ENCODE results near the gene PADI2.

PADI2 gene

DNA sequence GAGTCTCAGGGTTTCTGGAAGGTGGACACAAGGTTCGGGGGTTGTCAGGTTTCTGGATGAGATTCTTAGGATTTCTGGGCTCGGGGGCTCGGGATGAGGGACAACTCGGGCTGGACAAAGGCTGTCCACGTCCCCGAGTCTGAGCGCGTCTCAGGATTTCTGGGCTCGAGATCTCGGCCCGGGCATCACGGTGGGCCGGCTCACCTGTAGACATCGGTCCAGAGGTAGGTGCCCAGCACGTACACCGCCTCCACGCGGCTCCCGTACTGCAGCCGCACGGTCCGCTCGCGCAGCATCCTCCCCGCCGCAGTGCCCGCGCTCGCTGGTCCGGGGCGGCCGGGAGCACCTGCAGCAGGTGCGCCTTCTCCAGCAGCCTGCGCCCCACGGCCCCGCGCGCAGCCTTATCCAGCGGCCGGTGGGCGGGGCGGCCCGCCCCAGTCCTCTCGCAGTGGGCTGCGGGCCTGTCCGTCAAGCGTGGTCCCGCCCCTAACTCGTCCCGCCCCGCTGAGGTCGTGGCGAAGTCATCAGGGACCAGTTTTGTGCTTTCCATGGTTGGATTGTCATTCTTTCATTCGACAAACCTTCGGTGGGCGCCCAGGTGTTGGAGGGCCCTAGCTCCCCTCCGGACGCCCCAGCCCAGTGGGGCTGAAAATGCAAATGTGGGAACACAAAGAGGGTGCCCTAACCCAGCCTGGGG is at the start of gene PADI2:
TSS of gene PADI2 (minus strand) at position 376 of the 697 bp plus-strand sequence. CDS start at position 296, 80 bp downstream.
- Mint-ChIP-seq H3K36me3 (ENCODE audit: low read depth) (no peaks in the 10 kb centered on the region), H3K27me3 (ENCODE audit: low read depth) (peaks cover 46% of the 10 kb centered on the region), H3K27ac (no peak within 1 kb of the TSS), H3K9me3 (no peaks in the 10 kb centered on the region), H3K4me3 (peak within 1 kb of the TSS; percentile 10), H3K4me1 (ENCODE audit: low read depth) (no peaks in the 10 kb centered on the region)

DNA sequence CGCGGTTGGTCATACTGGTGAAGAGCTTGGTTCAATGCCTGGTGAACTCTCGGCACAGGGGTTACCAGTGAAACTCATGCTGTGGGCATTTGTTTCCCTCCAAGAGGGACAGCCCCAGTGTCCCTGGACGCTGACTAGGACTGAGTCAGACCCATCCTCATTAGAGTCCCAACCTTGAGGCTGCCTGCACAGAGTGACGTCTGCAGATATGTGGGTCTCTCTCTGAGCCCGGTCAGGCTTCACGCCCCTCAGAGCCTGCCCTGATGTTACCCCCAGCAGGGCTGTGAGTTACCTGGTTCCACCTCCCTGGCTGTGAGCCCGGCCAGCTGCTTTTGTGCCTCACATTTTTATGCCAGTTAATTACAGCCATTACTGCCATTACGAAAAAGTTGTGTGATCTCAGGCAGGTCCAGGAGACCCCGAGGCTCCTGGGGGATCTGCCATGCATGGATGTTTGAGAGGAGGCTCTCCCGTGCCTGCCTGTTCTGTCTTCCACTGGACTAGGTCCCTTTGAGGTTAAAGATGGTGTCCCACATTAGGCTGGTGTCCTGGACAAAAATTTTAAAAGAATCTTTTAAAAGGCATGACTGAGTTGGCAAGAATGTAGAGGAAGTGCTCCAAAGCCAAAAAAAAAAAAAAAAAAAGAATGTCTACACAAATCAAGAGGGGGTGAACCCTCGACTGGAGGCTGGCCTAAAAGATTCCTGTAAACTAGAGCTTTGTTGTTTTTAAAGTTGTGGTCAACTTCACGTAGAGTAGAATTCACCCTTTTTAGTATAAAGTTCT is 49.0 kb upstream of the PADI2 start:
- Mint-ChIP-seq H3K27me3 (ENCODE audit: low read depth) (peaks cover 4% of the 10 kb centered on the region), H3K4me1 (ENCODE audit: low read depth) (no peaks in the 10 kb centered on the region), H3K36me3 (ENCODE audit: low read depth) (no peaks in the 10 kb centered on the region), H3K4me3 (no peak overlapping the region), H3K9me3 (no peaks in the 10 kb centered on the region), H3K27ac (no peak overlapping the region)

DNA sequence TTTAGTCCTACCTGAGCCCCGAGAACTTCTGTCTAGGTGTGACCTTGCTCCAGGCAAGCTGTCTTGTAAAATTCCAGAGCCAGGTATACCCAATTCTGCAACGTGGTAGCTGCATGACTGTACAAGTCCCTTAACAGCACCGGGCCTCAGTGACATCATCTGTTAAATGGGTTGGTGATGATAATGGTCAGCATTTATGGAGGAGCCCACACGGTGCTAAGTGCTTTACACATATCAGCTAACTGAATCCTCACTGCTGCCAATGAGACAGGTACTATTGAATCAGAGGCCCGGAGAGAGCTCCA is 48.5 kb upstream of the PADI2 start:
- no peak overlapping the region for H3K27ac Mint-ChIP-seq
- no peaks in the 10 kb centered on the region for H3K4me1 Mint-ChIP-seq (ENCODE audit: low read depth)
- H3K4me3 Mint-ChIP-seq: no peak overlapping the region
- H3K27me3 Mint-ChIP-seq (ENCODE audit: low read depth): no peaks in the 10 kb centered on the region
- no peaks in the 10 kb centered on the region for H3K36me3 Mint-ChIP-seq (ENCODE audit: low read depth)
- no peaks in the 10 kb centered on the region for H3K9me3 Mint-ChIP-seq

DNA sequence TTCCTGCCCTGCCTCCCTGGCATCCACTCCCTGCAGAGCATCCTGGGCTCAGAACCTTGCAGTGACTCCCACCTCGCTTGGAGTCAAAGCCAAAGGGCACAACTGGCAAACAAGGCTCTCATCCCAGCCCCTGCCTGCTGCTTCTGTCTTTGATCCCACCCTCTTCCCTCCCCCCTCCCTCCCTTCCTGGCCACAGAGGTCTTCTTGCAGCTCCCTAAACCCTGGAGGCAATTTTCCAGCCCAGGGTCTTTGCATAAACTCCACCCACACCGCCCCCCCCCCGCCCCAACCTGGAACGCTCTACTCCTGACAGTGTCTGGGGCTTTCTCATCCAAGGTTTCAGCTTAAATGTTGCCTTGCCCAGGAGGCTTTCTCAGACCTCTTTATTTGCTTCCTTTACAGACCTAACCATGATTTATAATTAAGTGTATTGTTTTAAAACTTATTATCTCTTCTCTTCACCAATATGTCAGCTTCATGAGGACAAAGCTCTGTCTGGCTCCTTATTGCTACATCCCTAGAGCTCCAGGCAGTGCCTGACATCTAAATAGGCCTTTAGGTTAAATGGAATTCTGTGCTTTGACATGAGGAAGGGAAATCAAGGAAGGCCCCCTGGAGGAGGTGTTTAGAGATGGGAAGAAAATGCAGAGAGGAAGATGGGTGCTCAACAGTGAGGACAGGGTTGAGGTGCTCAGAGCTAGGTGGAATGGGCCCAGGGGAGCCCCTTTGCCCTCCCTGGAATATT is 48.0 kb upstream of the PADI2 start:
- H3K9me3 Mint-ChIP-seq: no peaks in the 10 kb centered on the region
- H3K4me1 Mint-ChIP-seq (ENCODE audit: low read depth): no peaks in the 10 kb centered on the region
- H3K27ac Mint-ChIP-seq: no peak overlapping the region
- no peaks in the 10 kb centered on the region for H3K36me3 Mint-ChIP-seq (ENCODE audit: low read depth)
- no peak overlapping the region for H3K4me3 Mint-ChIP-seq
- no peaks in the 10 kb centered on the region for H3K27me3 Mint-ChIP-seq (ENCODE audit: low read depth)

DNA sequence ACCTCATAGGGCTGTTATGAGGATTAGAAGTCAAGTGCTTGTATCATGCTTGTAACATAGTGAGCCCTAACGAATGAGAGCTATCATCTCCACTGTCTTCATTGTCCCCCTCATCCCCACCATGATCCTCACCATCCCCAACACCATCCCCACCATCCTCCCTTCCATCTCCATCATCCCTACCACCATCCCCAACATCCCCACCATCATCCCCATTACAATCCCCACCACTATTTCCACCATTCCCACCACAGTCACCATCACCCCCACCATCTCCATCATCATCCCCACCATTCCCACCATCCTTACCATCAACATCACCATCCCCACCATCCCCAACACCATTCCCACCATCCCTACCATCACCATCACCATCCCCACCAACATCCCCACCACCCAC is 46.6 kb upstream of the PADI2 start:
- no peak overlapping the region for H3K4me3 Mint-ChIP-seq
- H3K4me1 Mint-ChIP-seq (ENCODE audit: low read depth): peaks cover 2% of the 10 kb centered on the region
- H3K27me3 Mint-ChIP-seq (ENCODE audit: low read depth): no peaks in the 10 kb centered on the region
- peaks cover 3% of the 10 kb centered on the region for H3K9me3 Mint-ChIP-seq
- H3K36me3 Mint-ChIP-seq (ENCODE audit: low read depth): peaks cover 2% of the 10 kb centered on the region
- no peak overlapping the region for H3K27ac Mint-ChIP-seq

DNA sequence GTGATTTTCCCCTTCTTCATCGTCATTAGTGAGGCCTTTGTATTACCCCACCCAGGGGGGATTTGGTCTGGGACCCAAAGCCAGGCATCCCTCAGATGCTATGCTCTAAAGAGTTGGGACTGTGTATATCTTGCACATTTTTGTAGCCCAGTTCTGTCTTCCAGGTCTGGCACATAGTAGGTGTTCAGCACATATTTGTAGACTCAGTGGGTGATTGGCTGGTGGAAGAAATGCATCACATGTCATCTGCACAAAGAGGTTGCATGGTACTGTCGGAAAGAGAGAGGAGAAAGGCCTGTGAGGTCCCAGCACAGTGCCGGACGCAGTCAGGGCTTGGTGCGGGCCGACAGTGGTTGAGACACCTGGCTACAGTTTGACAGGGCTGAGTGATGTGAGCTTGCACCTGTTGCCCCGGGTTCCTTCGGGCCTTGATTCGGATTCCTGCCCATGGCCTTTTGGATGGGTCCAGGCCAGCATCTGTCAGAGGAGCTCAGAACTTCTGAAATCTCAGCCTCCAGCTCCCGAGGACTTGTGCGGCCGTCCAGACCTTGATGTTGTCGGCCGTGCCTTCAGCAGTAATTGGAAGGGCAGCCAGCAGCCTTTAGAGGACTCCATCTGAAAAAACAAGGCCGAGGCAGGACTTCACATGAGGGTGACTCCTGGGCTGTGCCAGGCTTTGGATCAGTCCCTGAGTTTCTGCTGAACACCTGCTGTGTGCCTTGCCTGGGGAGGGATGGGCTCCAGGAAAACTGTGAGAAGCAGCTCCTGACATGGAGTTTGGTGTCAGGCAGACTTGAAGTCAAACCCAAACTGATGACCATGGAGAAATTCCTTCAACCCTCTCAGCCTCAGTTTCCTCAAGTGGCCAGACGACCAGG is 44.8 kb upstream of the PADI2 start:
- peaks cover 3% of the 10 kb centered on the region for H3K9me3 Mint-ChIP-seq
- peaks cover 2% of the 10 kb centered on the region for H3K36me3 Mint-ChIP-seq (ENCODE audit: low read depth)
- H3K4me3 Mint-ChIP-seq: no peak overlapping the region
- H3K4me1 Mint-ChIP-seq (ENCODE audit: low read depth): peaks cover 2% of the 10 kb centered on the region
- H3K27me3 Mint-ChIP-seq (ENCODE audit: low read depth): no peaks in the 10 kb centered on the region
- no peak overlapping the region for H3K27ac Mint-ChIP-seq

DNA sequence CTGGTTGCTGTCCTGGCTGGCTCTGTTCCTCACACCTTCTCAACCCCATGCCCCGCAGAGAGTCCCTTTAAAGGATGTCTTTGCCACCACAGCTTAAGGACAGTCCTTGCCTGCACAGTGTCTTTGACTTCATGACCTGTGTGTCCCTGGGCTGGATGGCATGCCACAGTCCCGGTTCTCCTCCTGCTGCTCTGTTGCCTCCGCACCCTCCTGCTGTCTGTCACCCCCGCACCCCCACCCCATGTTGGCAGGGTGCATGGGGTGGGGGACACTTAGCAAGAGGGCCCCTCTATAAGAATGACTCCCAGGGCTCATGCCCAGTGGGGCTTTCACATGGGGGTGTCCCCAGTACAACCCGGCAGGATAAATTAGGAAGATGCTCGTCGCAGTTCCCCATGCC is 44.1 kb upstream of the PADI2 start:
- H3K27me3 Mint-ChIP-seq (ENCODE audit: low read depth): no peaks in the 10 kb centered on the region
- H3K27ac Mint-ChIP-seq: no peak overlapping the region
- H3K4me1 Mint-ChIP-seq (ENCODE audit: low read depth): peaks cover 2% of the 10 kb centered on the region
- no peak overlapping the region for H3K4me3 Mint-ChIP-seq
- peaks cover 2% of the 10 kb centered on the region for H3K36me3 Mint-ChIP-seq (ENCODE audit: low read depth)
- peaks cover 3% of the 10 kb centered on the region for H3K9me3 Mint-ChIP-seq

DNA sequence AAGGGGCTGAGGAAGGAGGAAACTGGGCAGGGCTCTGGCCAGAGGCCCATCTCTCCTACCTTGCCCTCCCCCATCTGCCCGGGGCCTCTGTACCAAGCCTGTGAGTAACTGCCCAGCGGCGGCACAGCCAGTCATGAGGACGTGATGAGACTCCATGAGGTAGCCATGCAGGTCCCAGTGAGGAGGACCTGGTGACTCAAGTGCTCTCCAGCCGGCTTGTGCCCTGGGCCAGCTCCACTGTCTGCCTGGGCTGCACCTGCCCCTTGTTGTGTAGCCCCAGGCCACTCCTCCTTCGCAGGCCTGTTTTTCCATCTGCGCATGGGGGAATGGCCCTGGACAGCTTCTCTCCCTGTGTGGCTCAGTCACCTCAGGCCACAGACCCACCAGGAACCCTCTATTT is 43.7 kb upstream of the PADI2 start:
- H3K36me3 Mint-ChIP-seq (ENCODE audit: low read depth): peaks cover 2% of the 10 kb centered on the region
- no peak overlapping the region for H3K27ac Mint-ChIP-seq
- peaks cover 2% of the 10 kb centered on the region for H3K4me1 Mint-ChIP-seq (ENCODE audit: low read depth)
- no peaks in the 10 kb centered on the region for H3K27me3 Mint-ChIP-seq (ENCODE audit: low read depth)
- no peak overlapping the region for H3K4me3 Mint-ChIP-seq
- H3K9me3 Mint-ChIP-seq: peaks cover 3% of the 10 kb centered on the region

DNA sequence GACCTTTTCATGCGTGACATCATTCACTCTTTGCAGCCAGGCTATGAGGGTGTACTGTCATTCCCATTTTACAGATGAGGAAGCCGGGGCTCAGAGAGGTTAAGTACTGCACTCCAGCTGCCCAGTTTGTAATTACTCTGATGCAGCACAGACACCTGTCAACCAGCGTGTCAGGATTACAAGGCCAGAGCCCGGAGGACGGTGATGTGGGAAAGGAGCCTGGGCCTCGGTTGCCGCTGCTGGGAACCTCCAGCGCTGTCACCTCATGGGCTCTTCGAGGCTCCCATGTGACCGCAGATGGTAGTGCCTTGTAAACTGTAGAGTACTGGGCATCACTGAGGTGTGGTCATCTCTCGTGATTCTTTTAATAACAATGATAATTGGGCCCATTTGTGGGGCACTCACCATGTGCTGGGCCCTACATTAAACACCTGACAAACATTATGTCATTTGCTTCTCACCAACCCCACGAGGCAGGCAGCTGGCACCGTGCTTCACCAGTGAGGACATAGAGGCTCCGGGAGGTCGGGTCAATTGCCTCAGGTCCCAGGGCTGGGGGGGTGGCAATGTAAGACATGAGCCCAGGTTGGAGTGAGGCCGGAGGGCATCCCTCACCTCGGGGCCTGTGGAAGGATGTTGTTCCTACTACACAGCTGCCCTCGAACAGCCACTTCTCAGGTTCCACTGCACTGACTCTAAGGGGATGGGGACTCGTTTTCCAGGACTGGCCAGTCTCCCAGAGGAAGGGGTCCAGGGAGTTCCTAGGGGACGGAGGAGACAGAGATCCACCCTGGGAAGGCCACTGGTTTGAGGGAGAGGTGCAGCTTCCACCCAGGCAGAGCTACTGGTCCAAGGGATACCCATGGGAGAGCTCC is 42.9 kb upstream of the PADI2 start:
- Mint-ChIP-seq H3K36me3 (ENCODE audit: low read depth) (peaks cover 2% of the 10 kb centered on the region), H3K9me3 (peaks cover 3% of the 10 kb centered on the region), H3K27ac (no peak overlapping the region), H3K4me3 (no peak overlapping the region), H3K4me1 (ENCODE audit: low read depth) (peaks cover 2% of the 10 kb centered on the region), H3K27me3 (ENCODE audit: low read depth) (peaks cover 3% of the 10 kb centered on the region)

DNA sequence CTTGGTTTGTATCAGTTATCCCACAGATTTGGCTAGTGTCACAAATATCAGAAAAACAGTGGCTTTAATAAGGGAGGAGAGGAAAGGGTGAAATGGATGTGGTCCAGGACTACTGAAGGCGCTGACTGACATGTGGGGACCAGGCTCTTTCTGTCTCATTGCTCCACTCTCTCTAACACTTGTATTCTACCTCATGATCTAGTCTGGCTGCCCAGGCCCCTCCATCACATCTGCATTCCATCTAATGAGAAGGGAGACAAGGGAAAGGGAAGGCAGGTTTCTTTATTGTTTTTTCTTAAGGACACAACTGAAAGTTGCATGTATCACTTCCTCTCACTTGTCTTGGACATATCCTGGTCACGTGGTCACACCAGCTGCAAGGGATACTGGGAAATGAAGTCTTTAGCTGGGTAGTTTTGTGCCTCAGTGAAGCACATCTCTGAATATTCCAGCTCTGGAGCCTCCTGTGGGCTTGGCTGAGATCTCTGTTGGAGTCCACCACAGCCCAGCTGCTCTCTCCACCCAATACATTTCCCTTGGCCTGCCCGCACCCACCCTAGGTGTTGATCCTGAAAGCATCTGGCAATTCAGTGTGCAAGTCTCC is 42.0 kb upstream of the PADI2 start:
- Mint-ChIP-seq H3K27me3 (ENCODE audit: low read depth) (peaks cover 3% of the 10 kb centered on the region), H3K4me1 (ENCODE audit: low read depth) (peaks cover 2% of the 10 kb centered on the region), H3K9me3 (peaks cover 8% of the 10 kb centered on the region), H3K4me3 (no peak overlapping the region), H3K36me3 (ENCODE audit: low read depth) (peaks cover 2% of the 10 kb centered on the region), H3K27ac (no peak overlapping the region)

DNA sequence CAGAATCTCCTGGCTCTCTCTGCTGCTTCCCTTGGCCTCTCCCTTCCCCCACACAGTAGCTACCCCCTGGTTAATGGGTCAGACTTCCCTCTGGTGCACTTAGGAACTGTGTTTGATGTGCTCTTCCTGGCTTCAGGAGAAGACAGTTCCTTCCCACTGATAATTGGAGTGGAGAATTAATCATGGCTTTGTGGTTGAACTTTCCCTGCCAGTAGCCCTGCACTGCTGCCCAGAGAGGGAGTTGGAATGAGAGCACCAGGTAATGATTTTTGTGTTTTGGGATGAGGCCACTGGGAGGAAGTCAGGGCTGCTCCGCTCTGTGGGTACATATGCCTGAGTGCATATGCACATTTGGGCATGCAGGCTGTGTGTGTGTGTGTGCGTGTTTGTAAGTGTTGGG is 39.7 kb upstream of the PADI2 start:
- H3K4me3 Mint-ChIP-seq: no peak overlapping the region
- peaks cover 2% of the 10 kb centered on the region for H3K36me3 Mint-ChIP-seq (ENCODE audit: low read depth)
- H3K9me3 Mint-ChIP-seq: peaks cover 27% of the 10 kb centered on the region
- H3K27ac Mint-ChIP-seq: no peak overlapping the region
- peaks cover 3% of the 10 kb centered on the region for H3K27me3 Mint-ChIP-seq (ENCODE audit: low read depth)
- H3K4me1 Mint-ChIP-seq (ENCODE audit: low read depth): peaks cover 2% of the 10 kb centered on the region

DNA sequence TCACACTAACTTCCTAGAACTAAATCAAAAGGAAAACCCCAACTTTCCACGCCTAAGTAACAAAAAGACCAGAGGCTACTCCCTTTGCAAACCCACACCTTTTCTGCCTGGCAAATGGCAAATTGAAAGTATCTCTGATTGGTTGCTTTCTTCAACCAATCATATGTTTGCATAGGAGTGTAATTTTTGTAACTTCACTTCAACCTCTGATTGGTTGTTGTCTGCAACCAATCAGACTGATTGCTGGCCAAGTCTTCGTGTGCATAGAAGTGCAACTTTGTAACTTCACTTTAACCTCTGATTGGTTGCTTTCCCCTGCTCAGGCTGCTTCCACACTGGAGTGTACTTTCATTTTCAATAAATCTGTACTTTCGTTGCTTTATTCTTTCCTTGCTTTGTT is 36.9 kb upstream of the PADI2 start:
- H3K4me3 Mint-ChIP-seq: no peak overlapping the region
- no peak overlapping the region for H3K27ac Mint-ChIP-seq
- peaks cover under 1% of the 10 kb centered on the region for H3K4me1 Mint-ChIP-seq (ENCODE audit: low read depth)
- no peaks in the 10 kb centered on the region for H3K36me3 Mint-ChIP-seq (ENCODE audit: low read depth)
- peaks cover 37% of the 10 kb centered on the region for H3K9me3 Mint-ChIP-seq
- peaks cover 12% of the 10 kb centered on the region for H3K27me3 Mint-ChIP-seq (ENCODE audit: low read depth)

DNA sequence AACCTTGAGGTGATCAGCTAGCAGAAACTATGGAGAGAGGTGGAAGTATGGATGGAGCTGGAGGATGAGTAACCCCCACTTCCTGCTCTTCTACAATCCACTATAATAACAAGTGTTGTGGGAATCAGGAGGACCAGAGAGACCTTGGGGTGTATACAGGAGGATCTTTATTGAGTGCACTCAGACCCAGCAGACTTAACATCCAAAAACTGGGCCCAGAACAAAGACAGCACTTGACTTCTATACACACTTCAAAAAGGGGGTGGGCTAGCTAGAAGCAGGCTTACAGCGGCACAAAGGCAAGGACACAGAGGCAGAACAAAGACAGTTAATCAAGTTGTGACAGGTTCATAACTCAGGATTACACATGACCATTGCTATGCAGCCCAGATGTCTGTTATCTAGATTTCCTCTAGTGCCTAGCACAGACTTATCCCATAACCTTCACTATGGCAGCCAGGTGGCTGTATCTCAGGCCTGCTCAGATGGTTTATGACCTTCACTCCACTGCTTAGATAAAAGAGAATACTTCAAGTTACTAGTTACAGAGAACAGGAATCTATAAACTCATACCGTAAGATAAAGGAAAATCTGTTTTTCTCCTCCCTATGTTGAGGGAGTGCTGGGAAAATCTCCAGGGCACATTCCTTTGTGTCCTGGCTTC is 36.1 kb upstream of the PADI2 start:
- Mint-ChIP-seq H3K9me3 (peaks cover 39% of the 10 kb centered on the region), H3K4me3 (no peak overlapping the region), H3K27me3 (ENCODE audit: low read depth) (peaks cover 15% of the 10 kb centered on the region), H3K27ac (no peak overlapping the region), H3K36me3 (ENCODE audit: low read depth) (no peaks in the 10 kb centered on the region), H3K4me1 (ENCODE audit: low read depth) (no peaks in the 10 kb centered on the region)
